Measurements from ENCODE around the gene BABAM2. TPM values are rescaled to one million over a fixed set of nuclear protein-coding genes. Genes with fewer than 3 reads are reported as not detected.

Gene BABAM2
- total and polyA plus RNA-seq, 4 donors: 9.9 to 17.0 (median 13.9) TPM

DNA sequence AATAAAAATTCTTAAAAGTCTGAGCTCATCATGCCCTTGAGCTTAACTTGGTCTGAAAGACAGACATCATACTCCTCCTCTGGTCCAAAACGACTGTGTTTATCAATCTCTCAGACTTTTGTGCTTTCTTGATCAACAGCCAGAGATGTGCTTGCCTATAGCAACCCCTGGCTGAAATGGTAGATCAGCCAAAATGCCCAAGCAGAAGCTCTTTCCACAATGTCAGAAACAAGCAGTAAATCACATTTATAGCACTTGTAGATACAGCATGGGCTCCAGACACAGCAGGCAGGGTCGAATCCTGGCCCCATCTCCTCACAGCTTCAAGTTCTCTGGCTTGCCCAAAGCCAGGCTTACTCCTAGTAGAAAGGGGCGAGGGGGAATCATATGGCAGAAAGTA is 391.7 kb downstream of the BABAM2 start:
- WGBS: 95% methylated on average over 3 of the region's 3 CpGs
- H3K27ac ChIP-seq (ENCODE audit: low read depth in 1 of 2, low read length in 2 of 2): no peak overlapping the region
- TF ChIP-seq TAF1 (conservative IDR thresholded peaks at IDR 0.05) (no peak), RAD21 (IDR thresholded peaks at IDR 0.05) (no peak), FOXA2 (IDR thresholded peaks at IDR 0.05) (no peak), EGR1 (IDR thresholded peaks at IDR 0.05; ENCODE audit: low read depth in 2 of 2) (no peak), YY1 (IDR thresholded peaks at IDR 0.05) (no peak), RXRA (IDR thresholded peaks at IDR 0.05) (no peak), JUND (IDR thresholded peaks at IDR 0.05) (no peak), HNF4G (IDR thresholded peaks at IDR 0.05) (no peak), SP1 (IDR thresholded peaks at IDR 0.05) (no peak), HNF4A (conservative IDR thresholded peaks at IDR 0.05) (no peak), GABPA (IDR thresholded peaks at IDR 0.05 in 1 of 2, conservative IDR thresholded peaks at IDR 0.05 in 1 of 2) (no peak)
- TF ChIP-seq, protein P1, sequence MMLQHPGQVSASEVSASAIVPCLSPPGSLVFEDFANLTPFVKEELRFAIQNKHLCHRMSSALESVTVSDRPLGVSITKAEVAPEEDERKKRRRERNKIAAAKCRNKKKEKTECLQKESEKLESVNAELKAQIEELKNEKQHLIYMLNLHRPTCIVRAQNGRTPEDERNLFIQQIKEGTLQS (IDR thresholded peaks at IDR 0.05): no peak
- TF ChIP-seq, protein P2, sequence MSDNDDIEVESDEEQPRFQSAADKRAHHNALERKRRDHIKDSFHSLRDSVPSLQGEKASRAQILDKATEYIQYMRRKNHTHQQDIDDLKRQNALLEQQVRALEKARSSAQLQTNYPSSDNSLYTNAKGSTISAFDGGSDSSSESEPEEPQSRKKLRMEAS (IDR thresholded peaks at IDR 0.05): no peak
- TF ChIP-seq, protein P3, sequence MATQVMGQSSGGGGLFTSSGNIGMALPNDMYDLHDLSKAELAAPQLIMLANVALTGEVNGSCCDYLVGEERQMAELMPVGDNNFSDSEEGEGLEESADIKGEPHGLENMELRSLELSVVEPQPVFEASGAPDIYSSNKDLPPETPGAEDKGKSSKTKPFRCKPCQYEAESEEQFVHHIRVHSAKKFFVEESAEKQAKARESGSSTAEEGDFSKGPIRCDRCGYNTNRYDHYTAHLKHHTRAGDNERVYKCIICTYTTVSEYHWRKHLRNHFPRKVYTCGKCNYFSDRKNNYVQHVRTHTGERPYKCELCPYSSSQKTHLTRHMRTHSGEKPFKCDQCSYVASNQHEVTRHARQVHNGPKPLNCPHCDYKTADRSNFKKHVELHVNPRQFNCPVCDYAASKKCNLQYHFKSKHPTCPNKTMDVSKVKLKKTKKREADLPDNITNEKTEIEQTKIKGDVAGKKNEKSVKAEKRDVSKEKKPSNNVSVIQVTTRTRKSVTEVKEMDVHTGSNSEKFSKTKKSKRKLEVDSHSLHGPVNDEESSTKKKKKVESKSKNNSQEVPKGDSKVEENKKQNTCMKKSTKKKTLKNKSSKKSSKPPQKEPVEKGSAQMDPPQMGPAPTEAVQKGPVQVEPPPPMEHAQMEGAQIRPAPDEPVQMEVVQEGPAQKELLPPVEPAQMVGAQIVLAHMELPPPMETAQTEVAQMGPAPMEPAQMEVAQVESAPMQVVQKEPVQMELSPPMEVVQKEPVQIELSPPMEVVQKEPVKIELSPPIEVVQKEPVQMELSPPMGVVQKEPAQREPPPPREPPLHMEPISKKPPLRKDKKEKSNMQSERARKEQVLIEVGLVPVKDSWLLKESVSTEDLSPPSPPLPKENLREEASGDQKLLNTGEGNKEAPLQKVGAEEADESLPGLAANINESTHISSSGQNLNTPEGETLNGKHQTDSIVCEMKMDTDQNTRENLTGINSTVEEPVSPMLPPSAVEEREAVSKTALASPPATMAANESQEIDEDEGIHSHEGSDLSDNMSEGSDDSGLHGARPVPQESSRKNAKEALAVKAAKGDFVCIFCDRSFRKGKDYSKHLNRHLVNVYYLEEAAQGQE (IDR thresholded peaks at IDR 0.05): no peak
- TF ChIP-seq, protein P4, sequence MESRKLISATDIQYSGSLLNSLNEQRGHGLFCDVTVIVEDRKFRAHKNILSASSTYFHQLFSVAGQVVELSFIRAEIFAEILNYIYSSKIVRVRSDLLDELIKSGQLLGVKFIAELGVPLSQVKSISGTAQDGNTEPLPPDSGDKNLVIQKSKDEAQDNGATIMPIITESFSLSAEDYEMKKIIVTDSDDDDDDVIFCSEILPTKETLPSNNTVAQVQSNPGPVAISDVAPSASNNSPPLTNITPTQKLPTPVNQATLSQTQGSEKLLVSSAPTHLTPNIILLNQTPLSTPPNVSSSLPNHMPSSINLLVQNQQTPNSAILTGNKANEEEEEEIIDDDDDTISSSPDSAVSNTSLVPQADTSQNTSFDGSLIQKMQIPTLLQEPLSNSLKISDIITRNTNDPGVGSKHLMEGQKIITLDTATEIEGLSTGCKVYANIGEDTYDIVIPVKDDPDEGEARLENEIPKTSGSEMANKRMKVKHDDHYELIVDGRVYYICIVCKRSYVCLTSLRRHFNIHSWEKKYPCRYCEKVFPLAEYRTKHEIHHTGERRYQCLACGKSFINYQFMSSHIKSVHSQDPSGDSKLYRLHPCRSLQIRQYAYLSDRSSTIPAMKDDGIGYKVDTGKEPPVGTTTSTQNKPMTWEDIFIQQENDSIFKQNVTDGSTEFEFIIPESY (IDR thresholded peaks at IDR 0.05): no peak
- H3K4me1 ChIP-seq (ENCODE audit: control insufficient read depth in 4 of 4, insufficient read depth in 4 of 4, low read length in 3 of 4): no peaks in the 10 kb centered on the region
- no peaks in the 10 kb centered on the region for H3K9me3 ChIP-seq (ENCODE audit: control insufficient read depth in 4 of 4, low read length in 3 of 4)
- H3K9ac ChIP-seq (ENCODE audit: low read depth in 1 of 2, low read length in 2 of 2): no peak overlapping the region
- no peak for DNase-seq (ENCODE audit: low spot score)
- no peaks in the 10 kb centered on the region for H3K36me3 ChIP-seq (ENCODE audit: control insufficient read depth in 4 of 4, insufficient read depth in 3 of 4, low read depth in 1 of 4, low read length in 3 of 4)
- no peaks in the 10 kb centered on the region for H3K27me3 ChIP-seq (ENCODE audit: control insufficient read depth in 4 of 4, insufficient read depth in 4 of 4, low read length in 3 of 4)
- H3K4me3 ChIP-seq (ENCODE audit: low read depth in 1 of 3, low read length in 3 of 3): no peak overlapping the region

DNA sequence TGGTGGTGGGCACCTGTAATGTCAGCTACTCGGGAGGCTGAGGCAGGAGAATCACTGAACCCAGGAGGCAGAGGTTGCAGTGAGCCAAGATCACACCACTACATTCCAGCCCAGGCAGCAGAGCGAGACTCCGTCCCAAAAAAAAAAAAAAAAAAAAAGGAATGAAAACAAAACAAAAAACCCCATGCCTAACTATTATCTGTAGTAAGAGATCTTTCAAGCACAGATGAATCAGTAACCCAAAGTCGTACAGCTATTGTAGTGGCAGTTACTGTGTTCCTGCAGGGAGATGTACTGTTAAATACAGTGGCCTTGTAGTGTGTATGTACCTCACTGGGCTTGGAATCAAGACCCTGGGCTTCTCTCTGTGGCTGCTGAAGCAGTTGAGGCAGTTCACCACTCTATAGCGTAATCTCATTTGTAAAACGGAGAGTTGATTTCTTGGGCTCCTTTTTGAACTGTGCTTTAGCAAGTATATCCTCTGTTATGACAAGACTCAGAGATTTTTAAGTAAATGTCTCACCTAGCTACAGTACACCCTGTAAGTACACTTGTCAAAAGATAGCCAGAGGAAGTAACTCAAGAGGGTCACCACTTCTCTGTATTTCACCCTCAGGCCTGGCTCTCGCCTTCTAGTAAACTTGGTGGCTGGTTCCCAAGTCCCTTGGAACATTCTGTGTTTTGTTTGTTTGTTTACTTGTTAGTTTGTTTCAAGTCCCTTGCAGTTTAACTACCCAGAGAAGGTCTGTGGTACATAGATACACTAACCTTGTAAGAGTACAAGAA is 392.5 kb downstream of the BABAM2 start:
- no peaks in the 10 kb centered on the region for H3K4me1 ChIP-seq (ENCODE audit: control insufficient read depth in 4 of 4, insufficient read depth in 4 of 4, low read length in 3 of 4)
- H3K27ac ChIP-seq (ENCODE audit: low read depth in 1 of 2, low read length in 2 of 2): no peak overlapping the region
- no peak overlapping the region for H3K4me3 ChIP-seq (ENCODE audit: low read depth in 1 of 3, low read length in 3 of 3)
- H3K9ac ChIP-seq (ENCODE audit: low read depth in 1 of 2, low read length in 2 of 2): no peak overlapping the region
- H3K27me3 ChIP-seq (ENCODE audit: control insufficient read depth in 4 of 4, insufficient read depth in 4 of 4, low read length in 3 of 4): no peaks in the 10 kb centered on the region
- WGBS: 96% methylated on average over 7 of the region's 7 CpGs
- no peaks in the 10 kb centered on the region for H3K36me3 ChIP-seq (ENCODE audit: control insufficient read depth in 4 of 4, insufficient read depth in 3 of 4, low read depth in 1 of 4, low read length in 3 of 4)
- DNase-seq (ENCODE audit: low spot score): no peak
- H3K9me3 ChIP-seq (ENCODE audit: control insufficient read depth in 4 of 4, low read length in 3 of 4): no peaks in the 10 kb centered on the region
- TF ChIP-seq FOXA1 (IDR thresholded peaks at IDR 0.05): no peak
- TF ChIP-seq NR2F2 (IDR thresholded peaks at IDR 0.05): no peak
- TF ChIP-seq, protein P2 (IDR thresholded peaks at IDR 0.05): no peak
- TF ChIP-seq RXRA (IDR thresholded peaks at IDR 0.05): no peak
- no peak for TF ChIP-seq JUND (IDR thresholded peaks at IDR 0.05)
- TF ChIP-seq, protein P3 (IDR thresholded peaks at IDR 0.05): no peak
- TF ChIP-seq, protein P5, sequence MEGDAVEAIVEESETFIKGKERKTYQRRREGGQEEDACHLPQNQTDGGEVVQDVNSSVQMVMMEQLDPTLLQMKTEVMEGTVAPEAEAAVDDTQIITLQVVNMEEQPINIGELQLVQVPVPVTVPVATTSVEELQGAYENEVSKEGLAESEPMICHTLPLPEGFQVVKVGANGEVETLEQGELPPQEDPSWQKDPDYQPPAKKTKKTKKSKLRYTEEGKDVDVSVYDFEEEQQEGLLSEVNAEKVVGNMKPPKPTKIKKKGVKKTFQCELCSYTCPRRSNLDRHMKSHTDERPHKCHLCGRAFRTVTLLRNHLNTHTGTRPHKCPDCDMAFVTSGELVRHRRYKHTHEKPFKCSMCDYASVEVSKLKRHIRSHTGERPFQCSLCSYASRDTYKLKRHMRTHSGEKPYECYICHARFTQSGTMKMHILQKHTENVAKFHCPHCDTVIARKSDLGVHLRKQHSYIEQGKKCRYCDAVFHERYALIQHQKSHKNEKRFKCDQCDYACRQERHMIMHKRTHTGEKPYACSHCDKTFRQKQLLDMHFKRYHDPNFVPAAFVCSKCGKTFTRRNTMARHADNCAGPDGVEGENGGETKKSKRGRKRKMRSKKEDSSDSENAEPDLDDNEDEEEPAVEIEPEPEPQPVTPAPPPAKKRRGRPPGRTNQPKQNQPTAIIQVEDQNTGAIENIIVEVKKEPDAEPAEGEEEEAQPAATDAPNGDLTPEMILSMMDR (IDR thresholded peaks at IDR 0.05; ENCODE audit: low read depth, low read length, missing input control): no peak
- TF ChIP-seq, protein P1 (IDR thresholded peaks at IDR 0.05): no peak
- no peak for TF ChIP-seq TAF1 (conservative IDR thresholded peaks at IDR 0.05)
- no peak for TF ChIP-seq RAD21 (IDR thresholded peaks at IDR 0.05)
- no peak for TF ChIP-seq EGR1 (IDR thresholded peaks at IDR 0.05; ENCODE audit: low read depth in 2 of 2)
- no peak for TF ChIP-seq GABPA (IDR thresholded peaks at IDR 0.05 in 1 of 2, conservative IDR thresholded peaks at IDR 0.05 in 1 of 2)
- no peak for TF ChIP-seq HNF4G (IDR thresholded peaks at IDR 0.05)

All from liver (tissue), 9 donors.